Small intestine (tissue), 7 donors: ENCODE measurements around the gene DIRAS1. TPM values are rescaled to one million over a fixed set of nuclear protein-coding genes. Genes with fewer than 3 reads are reported as not detected.
"Not testable (repeated sequence)": the region's sequence is repeated elsewhere in the genome, so short reads cannot be mapped to it uniquely, and the experiment has no call there.

Experiments used
- DNase-seq, 2 donors: peaks; one replicate each; pipeline versions ENCODE4 v3.0.0 to v3.0.0-alpha.2; 2013
- FAIRE-seq: peaks from 2 replicates; lab custom pipeline; 2012; peaks lifted over from hg19 to GRCh38; lab: Jason Lieb, UNC
- H3K27ac ChIP-seq, 3 donors: one replicate each; pipeline ENCODE4 v1.5.1; 2013; ENCODE audit warnings: low read length in 2 of 3, mild to moderate bottlenecking in 2 of 3, control low read depth in 1 of 3, inconsistent platforms in 1 of 3, low read depth in 1 of 3, moderate library complexity in 1 of 3
- H3K27me3 ChIP-seq, 3 donors: one replicate each; pipeline ENCODE4 v1.6.1; 2013; ENCODE audit warnings: low read length in 3 of 3, inconsistent platforms in 1 of 3; ENCODE audit not compliant: control insufficient read depth in 3 of 3, insufficient read depth in 3 of 3
- H3K36me3 ChIP-seq, 3 donors: one replicate each; pipeline ENCODE4 v1.6.1; 2013; ENCODE audit warnings: low read length in 3 of 3, inconsistent platforms in 1 of 3, low read depth in 1 of 3, mild to moderate bottlenecking in 1 of 3, moderate library complexity in 1 of 3; ENCODE audit not compliant: control insufficient read depth in 3 of 3, insufficient read depth in 2 of 3
- H3K4me1 ChIP-seq, 3 donors: one replicate each; pipeline ENCODE4 v1.6.1; 2013; ENCODE audit warnings: low read length in 2 of 3, inconsistent platforms in 1 of 3, low read depth in 1 of 3, mild to moderate bottlenecking in 1 of 3, moderate library complexity in 1 of 3; ENCODE audit not compliant: control insufficient read depth in 3 of 3, insufficient read depth in 2 of 3
- H3K4me3 ChIP-seq, 3 donors: one replicate each; pipeline ENCODE4 v1.5.1; 2013; ENCODE audit warnings: low read length in 3 of 3, control low read depth in 1 of 3, inconsistent platforms in 1 of 3, low read depth in 1 of 3, mild to moderate bottlenecking in 1 of 3, moderate library complexity in 1 of 3
- H3K9me3 ChIP-seq, 2 donors: one replicate each; pipeline ENCODE4 v1.6.1; 2013; ENCODE audit warnings: low read depth in 1 of 2, low read length in 1 of 2; ENCODE audit not compliant: control insufficient read depth in 2 of 2, insufficient read depth in 1 of 2
- WGBS, 3 donors: extraction: QIAGEN DNeasy Blood & Tissue Kit; methylation state at CpG; one replicate each; pipeline ENCODE4 v1.1.7; 2013; 5-methylcytosine and 5-hydroxymethylcytosine counted together
- polyA plus RNA-seq, 4 donors: library from polyadenylated mRNA; stranded (reverse) in 3 of 4; unstranded in 1 of 4; fragments of 200-250 nt in 3 of 4; fragments of 120-200 nt in 1 of 4; gene quantifications; one replicate each; pipeline versions ENCODE4 v1.2.1 to v1.2.3, GENCODE V29; 2013
- donor health status: healthy with polysubstance abuse.
- donor health status: control.
- donor health status: control.
- donor health status: Bipolar disorder and iron deficiency.
- donor health status: healthy.

Gene DIRAS1
- polyA plus RNA-seq, 4 donors: 0.25 to 3.0 (median 1.6) TPM; not detected in 1

GRCh38 chr19:2714102-2714501, 7.1 kb downstream of the DIRAS1 start:
- H3K36me3 ChIP-seq, H3K27ac ChIP-seq, H3K4me1 ChIP-seq, DNase-seq, FAIRE-seq, H3K4me3 ChIP-seq: not testable (repeated sequence)
- Histone ChIP-seq H3K9me3 (peaks cover 0 to 17% of the 10 kb centered on the region in 2 donors), H3K27me3 (peaks cover 0 to 15% (median 3%) of the 10 kb centered on the region in 3 donors)
- 45 to 74% (median 46%) methylated on average over 1 of the region's 1 CpG for WGBS, 3 donors

GRCh38 chr19:2713170-2713569, 8.0 kb downstream of the DIRAS1 start:
- not testable (repeated sequence) for DNase-seq, H3K4me3 ChIP-seq, H3K4me1 ChIP-seq, H3K27ac ChIP-seq, FAIRE-seq, H3K36me3 ChIP-seq
- WGBS, 3 donors: 84 to 100% (median 92%) methylated on average over 3 of the region's 3 CpGs
- Histone ChIP-seq H3K27me3 (peaks cover 0 to 14% (median 3%) of the 10 kb centered on the region in 3 donors), H3K9me3 (peaks cover 0 to 17% of the 10 kb centered on the region in 2 donors)

DNA sequence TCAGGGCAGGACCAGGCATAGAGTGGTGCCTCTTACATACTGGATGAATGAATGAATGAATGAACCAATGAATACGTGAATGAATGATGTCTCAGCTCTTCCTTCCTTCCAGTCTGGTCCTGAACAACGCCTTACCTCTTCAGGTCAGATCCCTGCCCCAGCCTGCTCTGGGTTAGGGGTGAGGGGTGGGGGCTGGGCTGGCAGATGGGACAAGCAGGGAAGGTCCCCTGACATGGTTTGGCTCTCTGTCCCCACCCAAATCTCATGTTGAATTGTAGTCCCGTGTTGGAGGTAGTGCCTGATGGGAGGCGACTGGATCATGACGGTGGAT, 9.3 kb downstream of the DIRAS1 start:
- Histone ChIP-seq H3K27ac (no peak overlapping the region), H3K27me3 (peaks cover 0 to 8% (median 3%) of the 10 kb centered on the region in 3 donors), H3K4me3 (no peak overlapping the region), H3K36me3 (no peaks in the 10 kb centered on the region), H3K9me3 (peaks cover 0 to 17% of the 10 kb centered on the region in 2 donors), H3K4me1 (no peaks in the 10 kb centered on the region)
- DNase-seq (no peak), FAIRE-seq (no peak)
- 75 to 77% (median 77%) methylated on average over 5 of the region's 5 CpGs for WGBS, 3 donors

GRCh38 chr19:2711172-2711874, 9.8 kb downstream of the DIRAS1 start:
- DNase-seq: no peak
- Histone ChIP-seq H3K27ac (no peak overlapping the region), H3K27me3 (peaks cover 0 to 8% (median 3%) of the 10 kb centered on the region in 3 donors), H3K4me3 (no peak overlapping the region), H3K9me3 (peaks cover 0 to 17% of the 10 kb centered on the region in 2 donors), H3K4me1 (no peaks in the 10 kb centered on the region), H3K36me3 (no peaks in the 10 kb centered on the region)
- WGBS, 3 donors: 62 to 68% (median 67%) methylated on average over 17 of the region's 17 CpGs
- no peak for FAIRE-seq

DNA sequence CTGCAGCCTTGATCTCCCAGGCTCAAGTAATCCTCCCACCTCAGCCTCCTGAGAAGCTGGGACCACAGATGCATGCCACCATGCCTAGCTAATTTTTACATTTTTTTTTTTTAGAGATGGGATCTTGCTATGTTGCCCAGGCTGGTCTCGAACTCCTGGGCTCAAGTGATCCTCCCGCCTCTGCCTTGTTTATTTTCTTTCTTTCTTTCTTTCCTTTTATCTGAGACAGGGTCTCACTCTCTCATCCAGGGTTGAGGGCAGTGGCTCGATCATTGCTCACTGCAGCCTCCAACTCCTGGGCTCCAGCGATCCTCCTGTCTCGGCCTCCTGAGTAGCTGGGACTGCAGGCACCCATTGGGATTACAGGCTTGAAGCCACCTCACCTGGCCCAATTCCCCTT, 14.9 kb downstream of the DIRAS1 start:
- Histone ChIP-seq H3K27me3 (peaks cover 0 to 24% (median 0%) of the 10 kb centered on the region in 3 donors), H3K4me3 (no peak overlapping the region), H3K9me3 (no peaks in the 10 kb centered on the region), H3K4me1 (peaks cover 0 to 2% (median 0%) of the 10 kb centered on the region in 3 donors), H3K27ac (no peak overlapping the region), H3K36me3 (no peaks in the 10 kb centered on the region)
- FAIRE-seq: no peak
- no peak for DNase-seq
- WGBS, 3 donors: 94 to 97% (median 95%) methylated on average over 5 of the region's 5 CpGs

DNA sequence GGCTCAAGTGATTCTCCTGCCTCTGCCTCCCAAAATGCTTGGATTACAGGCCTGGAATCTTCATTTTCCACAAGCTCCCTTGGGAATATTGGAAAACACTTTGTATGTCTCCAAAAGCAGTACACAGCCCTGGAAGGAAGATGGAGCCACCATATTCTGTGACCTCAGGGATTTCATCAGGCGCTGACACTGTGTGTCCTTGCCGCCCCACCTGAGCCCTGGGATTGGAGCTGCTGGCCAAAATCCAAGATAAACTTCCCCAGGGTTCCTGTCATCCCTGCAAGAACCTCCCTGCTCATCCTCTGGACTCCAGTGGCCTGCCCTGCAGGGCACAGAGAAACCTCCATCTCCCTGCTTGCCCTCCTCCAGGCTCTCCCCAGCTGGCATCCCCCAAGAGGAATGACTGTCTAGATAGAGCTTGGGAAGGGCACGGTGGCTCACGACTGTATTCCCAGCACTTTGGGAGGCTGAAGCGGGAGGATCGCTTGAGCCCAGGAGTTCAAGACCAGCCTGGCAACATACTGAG, 17.4 kb downstream of the DIRAS1 start:
- H3K27me3 ChIP-seq: peaks cover 0 to 41% (median 0%) of the 10 kb centered on the region in 3 donors
- no peak overlapping the region for H3K4me3 ChIP-seq
- WGBS, 3 donors: 74 to 88% (median 79%) methylated on average over 6 of the region's 6 CpGs
- FAIRE-seq (no peak), DNase-seq (no peak)
- H3K9me3 ChIP-seq: no peaks in the 10 kb centered on the region
- H3K27ac ChIP-seq: no peak overlapping the region
- H3K36me3 ChIP-seq: no peaks in the 10 kb centered on the region
- peaks cover 0 to 2% (median 0%) of the 10 kb centered on the region in 3 donors for H3K4me1 ChIP-seq

DNA sequence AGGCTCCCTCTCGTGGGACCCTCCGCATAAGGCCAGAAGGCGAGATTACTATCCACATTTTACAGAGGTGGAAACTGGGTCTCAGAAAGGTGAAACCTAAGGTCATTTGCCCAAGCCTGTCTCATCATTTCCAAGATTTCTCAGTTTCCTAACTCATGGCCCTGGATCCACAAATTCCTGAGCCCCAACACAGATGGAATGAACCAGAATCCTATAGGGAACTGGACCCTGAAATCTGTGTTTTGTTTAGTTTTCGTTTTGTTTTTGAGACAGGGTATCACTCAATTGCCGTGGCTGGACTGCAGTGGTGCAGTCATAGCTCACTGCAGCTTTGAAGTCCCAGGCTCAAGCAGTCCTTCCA, 18.1 kb downstream of the DIRAS1 start:
- Histone ChIP-seq H3K27me3 (peaks cover 0 to 41% (median 0%) of the 10 kb centered on the region in 3 donors), H3K9me3 (no peaks in the 10 kb centered on the region), H3K36me3 (no peaks in the 10 kb centered on the region), H3K27ac (no peak overlapping the region), H3K4me1 (peaks cover 0 to 2% (median 0%) of the 10 kb centered on the region in 3 donors), H3K4me3 (no peak overlapping the region)
- FAIRE-seq: no peak
- 72 to 81% (median 79%) methylated on average over 5 of the region's 5 CpGs for WGBS, 3 donors
- DNase-seq: no peak

DNA sequence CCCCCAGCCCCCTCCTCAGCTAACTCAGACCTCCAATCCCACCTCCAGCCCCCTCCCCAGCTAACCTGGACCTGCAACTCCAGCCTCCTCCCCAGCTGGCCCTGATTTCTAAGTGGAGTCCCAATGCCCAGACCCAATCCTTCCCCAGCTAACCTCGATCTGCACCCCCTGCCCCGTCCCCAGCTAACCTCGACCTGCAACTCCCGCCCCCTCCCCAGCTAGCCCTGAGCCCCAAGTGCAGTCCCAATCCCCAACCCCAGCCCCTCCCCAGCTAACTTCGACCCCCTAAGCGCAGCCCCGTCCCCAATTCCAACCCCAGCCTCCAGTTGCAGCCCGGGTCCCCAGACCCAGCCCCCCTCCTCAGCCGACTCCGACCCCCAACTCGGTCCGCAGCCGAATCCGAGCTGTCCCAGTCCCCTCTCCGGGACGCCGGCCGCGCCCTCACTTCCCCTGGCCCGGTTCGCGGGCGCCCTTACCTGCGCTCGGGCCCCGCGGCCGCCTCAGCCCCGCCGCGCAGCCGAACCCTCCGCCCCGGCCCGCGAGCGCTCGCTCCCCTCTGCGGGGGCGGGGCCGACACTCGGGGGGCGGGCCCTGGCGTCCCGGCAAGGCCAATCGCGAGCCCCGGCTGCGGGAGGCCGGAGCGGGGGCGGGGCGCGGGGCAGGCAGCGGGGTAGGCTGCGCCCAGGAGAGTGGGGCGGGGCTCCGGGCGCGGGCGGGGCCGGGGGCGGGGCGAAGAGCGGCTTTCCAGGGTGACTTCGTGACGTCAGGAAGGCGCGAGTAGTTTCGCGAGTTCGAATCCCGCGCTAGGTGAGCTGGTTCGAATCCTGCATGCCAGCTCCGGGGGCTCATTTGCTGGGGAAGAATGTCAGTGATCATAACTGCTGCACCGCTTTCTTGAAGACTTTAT, 18.7 kb downstream of the DIRAS1 start, which contains the start of gene GNG7:
GNG7 (minus strand) TSS at position 525 of the 907 bp plus-strand sequence. CDS start 182,006 bp downstream, outside the sequence.
- DNase-seq (peak; percentile 84 to 90), FAIRE-seq (no peak)
- Histone ChIP-seq H3K27me3 (peaks cover 0 to 41% (median 0%) of the 10 kb centered on the region in 3 donors), H3K4me1 (peaks cover 0 to 2% (median 0%) of the 10 kb centered on the region in 3 donors), H3K9me3 (no peaks in the 10 kb centered on the region), H3K27ac (peak within 1 kb of the TSS in 1 of 3 donors; percentile 32), H3K4me3 (peak within 1 kb of the TSS; percentile 44 to 87 (median 50)), H3K36me3 (no peaks in the 10 kb centered on the region)
- 2 to 4% (median 3%) methylated on average over 31 to 77 of the region's 77 CpGs for WGBS, 3 donors
